AG04450 (cell line): ENCODE measurements around the gene NHSL2. TPM values are rescaled to one million over a fixed set of nuclear protein-coding genes. Genes with fewer than 3 reads are reported as not detected.

Experiments
- CTCF ChIA-PET: fragments of 300-600, 350-600 bp; formaldehyde crosslinking; extraction: SDS; loops from one replicate; lab custom pipeline; 2022; ENCODE audit warnings: antibody characterized with exemption, inconsistent platforms; lab: Charles Lee
- POLR2A ChIA-PET: fragments of 350-600 bp; formaldehyde crosslinking; extraction: SDS; loops from one replicate; lab custom pipeline; 2021; ENCODE audit warnings: antibody characterized with exemption, inconsistent platforms; lab: Yijun Ruan, JAX
- DNase-seq: peaks from one replicate; pipeline ENCODE4 v3.0.0-alpha.2; 2011; ENCODE audit warnings: low read depth, low spot score
- H3K27ac ChIP-seq: one replicate; pipeline ENCODE4 v1.5.1; 2012; ENCODE audit warnings: low read depth, low read length, control low read depth
- H3K27me3 ChIP-seq: one replicate; pipeline ENCODE4 v1.6.0; 2012; ENCODE audit warnings: low read length; ENCODE audit not compliant: control insufficient read depth, insufficient read depth
- H3K4me3 ChIP-seq: 2 replicates; pipeline ENCODE4 v1.5.1; 2011; ENCODE audit warnings: mild to moderate bottlenecking, low read depth, low read length, control low read depth
- H3K9me3 ChIP-seq: 2 replicates; pipeline ENCODE4 v1.5.1; 2012; ENCODE audit warnings: low read length; ENCODE audit not compliant: control insufficient read depth, insufficient read depth
- polyA plus RNA-seq: library from polyadenylated mRNA; depleted of rRNA; stranded (reverse); fragments of >200 nt; gene quantifications from 2 replicates; pipeline ENCODE4 v1.2.3, GENCODE V29; 2011
- TF ChIP-seq, protein P1 (sequence below): IDR thresholded peaks from 2 replicates; pipeline ENCODE4 v1.5.1; 2011; ENCODE audit warnings: low read depth, low read length, control low read depth, inconsistent platforms

The NHSL2 gene
- polyA plus RNA-seq, 1 experiment: 3.0 TPM

DNA sequence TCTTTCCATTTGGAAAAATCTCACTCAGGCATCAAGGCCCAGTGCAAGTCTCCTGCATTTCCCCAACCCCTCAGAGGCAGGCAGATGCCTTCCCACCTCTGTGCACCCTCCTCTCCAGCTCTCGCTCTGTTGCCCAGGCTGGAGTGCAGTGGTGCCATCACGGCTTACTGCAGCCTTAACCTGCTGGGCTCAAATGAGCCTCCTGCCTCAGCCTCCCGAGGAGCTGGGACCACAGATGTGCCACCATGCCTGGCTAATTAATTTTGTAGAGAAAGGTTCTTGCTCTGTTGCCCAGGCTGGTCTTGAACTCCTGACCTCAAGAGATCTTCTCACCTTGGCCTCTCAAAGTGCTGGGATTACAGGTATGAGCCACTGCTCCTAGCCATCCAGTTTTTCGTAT is 95.8 kb downstream of the NHSL2 start:
- TF ChIP-seq, protein P1, sequence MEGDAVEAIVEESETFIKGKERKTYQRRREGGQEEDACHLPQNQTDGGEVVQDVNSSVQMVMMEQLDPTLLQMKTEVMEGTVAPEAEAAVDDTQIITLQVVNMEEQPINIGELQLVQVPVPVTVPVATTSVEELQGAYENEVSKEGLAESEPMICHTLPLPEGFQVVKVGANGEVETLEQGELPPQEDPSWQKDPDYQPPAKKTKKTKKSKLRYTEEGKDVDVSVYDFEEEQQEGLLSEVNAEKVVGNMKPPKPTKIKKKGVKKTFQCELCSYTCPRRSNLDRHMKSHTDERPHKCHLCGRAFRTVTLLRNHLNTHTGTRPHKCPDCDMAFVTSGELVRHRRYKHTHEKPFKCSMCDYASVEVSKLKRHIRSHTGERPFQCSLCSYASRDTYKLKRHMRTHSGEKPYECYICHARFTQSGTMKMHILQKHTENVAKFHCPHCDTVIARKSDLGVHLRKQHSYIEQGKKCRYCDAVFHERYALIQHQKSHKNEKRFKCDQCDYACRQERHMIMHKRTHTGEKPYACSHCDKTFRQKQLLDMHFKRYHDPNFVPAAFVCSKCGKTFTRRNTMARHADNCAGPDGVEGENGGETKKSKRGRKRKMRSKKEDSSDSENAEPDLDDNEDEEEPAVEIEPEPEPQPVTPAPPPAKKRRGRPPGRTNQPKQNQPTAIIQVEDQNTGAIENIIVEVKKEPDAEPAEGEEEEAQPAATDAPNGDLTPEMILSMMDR: no peak
- ChIA-PET CTCF (no interaction called here), POLR2A (no interaction called here)
- no peaks in the 10 kb centered on the region for H3K27me3 ChIP-seq
- H3K9me3 ChIP-seq: no peaks in the 10 kb centered on the region
- no peak for DNase-seq
- no peak overlapping the region for H3K4me3 ChIP-seq
- H3K27ac ChIP-seq: no peak overlapping the region

DNA sequence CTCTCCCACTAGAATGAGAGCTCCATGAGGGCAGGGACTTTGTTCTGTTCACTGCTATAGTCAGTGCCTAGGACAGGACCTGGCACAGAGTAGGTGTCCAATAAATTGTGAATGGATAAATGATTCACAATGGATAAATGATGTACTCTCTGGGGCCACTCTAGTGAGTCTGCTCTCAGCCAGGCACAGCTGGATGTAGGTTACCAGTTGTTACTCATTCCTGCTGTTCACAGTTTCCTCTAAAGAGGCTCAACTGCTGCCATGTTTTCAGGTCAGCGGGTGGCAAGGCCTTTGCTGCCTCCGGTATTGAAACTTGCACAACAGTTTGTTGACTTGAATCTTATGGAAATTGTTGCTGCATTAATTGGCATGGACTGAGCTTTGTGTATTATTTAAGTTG is 99.1 kb downstream of the NHSL2 start:
- DNase-seq: no peak
- no peak overlapping the region for H3K27ac ChIP-seq
- peaks cover 3% of the 10 kb centered on the region for H3K27me3 ChIP-seq
- ChIA-PET POLR2A (no interaction called here), CTCF (no interaction called here)
- H3K4me3 ChIP-seq: no peak overlapping the region
- no peaks in the 10 kb centered on the region for H3K9me3 ChIP-seq
- TF ChIP-seq, protein P1: no peak

DNA sequence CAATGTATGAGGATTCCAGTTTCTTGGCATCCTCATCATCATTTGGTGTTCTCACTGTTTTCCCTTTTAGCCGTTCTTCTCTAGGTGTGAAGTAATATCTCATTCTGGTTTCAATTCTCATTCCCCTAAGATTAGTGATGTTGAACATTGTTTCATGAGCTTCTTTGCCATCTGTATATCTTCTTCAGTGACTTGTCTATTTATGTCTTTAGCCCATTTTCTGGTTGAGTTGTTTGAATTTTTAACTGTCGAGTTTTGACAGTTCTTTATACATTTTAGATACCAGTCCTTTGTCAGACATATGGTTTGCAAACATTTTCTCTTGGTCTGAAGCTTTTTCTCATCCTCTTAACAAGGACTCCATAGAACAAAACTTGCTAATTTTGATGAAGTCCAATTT is 101.1 kb downstream of the NHSL2 start:
- TF ChIP-seq, protein P1: no peak
- Histone ChIP-seq H3K9me3 (no peaks in the 10 kb centered on the region), H3K27ac (no peak overlapping the region), H3K27me3 (peaks cover 3% of the 10 kb centered on the region), H3K4me3 (no peak overlapping the region)
- no peak for DNase-seq
- ChIA-PET POLR2A (no interaction called here), CTCF (interaction anchor here (1.6 to 4.0 kb wide), 2 partner anchors 10 to 13 kb away, joined by 4 to 29 read pairs; no protein-coding TSS in a partner anchor)

DNA sequence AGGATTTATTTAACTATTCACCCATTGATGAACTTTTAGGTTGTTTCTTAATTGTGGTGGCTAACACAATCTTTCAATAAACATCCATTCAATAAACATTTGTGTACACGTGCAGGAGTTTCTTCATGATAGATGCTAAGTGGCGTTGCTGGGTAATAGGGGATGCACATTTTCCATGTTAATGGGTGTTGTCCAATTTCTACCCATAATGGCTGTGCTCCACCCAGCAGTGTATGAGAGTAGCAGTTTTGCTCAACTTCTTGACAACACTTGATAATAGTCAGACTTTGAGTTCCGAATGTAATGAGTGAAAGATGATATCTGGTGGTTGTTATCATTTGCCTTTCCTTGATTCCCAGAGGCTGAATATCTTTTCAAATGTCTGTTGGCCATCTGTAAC is 104.7 kb downstream of the NHSL2 start:
- no peak for DNase-seq
- peaks cover 3% of the 10 kb centered on the region for H3K27me3 ChIP-seq
- no peaks in the 10 kb centered on the region for H3K9me3 ChIP-seq
- no peak overlapping the region for H3K27ac ChIP-seq
- POLR2A ChIA-PET: no interaction called here
- TF ChIP-seq, protein P1: no peak
- H3K4me3 ChIP-seq: no peak overlapping the region
- CTCF ChIA-PET: interaction anchor here (4.0 kb wide), 1 partner anchor 17 kb away, joined by 29 read pairs; no protein-coding TSS in a partner anchor

DNA sequence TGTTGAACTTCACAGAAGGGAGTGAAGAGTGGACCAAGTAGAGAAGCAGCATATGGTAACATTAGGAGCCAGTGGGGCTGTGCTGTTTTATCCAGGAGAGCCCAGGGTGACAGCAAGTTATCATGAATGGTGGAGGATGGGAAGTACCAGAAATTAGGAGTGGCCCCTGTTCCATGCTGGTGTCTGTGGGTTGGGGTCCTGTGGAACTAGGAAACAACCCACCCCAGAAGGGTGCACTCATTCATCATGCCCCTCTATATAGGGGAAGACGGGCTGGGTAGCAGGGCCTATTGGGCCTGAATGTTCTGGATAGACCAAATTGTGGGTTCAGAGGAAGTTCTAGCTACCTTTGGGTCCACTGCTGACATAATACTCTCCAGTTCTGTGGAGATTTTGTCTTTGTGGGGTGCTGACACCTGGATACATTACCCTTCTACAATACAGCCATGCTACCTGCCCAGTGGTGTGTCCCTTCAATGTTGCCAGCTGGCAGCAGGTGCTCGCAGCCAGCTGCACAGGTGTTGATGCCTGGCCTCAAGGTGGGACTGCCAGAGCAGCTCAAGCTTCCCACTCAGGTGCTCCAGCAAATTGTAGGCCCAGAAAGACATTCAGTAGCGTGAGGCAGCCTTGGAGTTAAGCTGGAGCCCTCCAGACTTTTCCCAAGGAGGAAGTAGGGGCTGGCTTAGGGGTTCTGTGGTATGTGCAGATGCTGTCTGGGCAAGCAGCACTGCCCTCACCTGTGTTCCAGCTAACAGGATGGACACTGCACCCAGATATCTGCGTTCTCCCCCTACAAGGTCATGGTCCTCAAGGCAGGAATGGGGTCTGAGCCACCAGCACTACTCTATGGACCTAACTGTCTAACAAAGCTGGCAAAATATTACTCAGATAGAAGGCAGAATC is 106.5 kb downstream of the NHSL2 start:
- TF ChIP-seq, protein P1: no peak
- ChIA-PET POLR2A (interaction anchor here (1.0 kb wide), 1 partner anchor 260 kb away, joined by 4 read pairs; the partner anchor contains the start of gene RPS4X), CTCF (interaction anchor here (0.9 to 2.5 kb wide), 6 partner anchors 13 to 109 kb away, joined by 3 to 26 read pairs (median 4); no protein-coding TSS in a partner anchor)
- no peak overlapping the region for H3K27ac ChIP-seq
- no peak overlapping the region for H3K4me3 ChIP-seq
- DNase-seq: no peak
- peaks cover 3% of the 10 kb centered on the region for H3K27me3 ChIP-seq
- no peaks in the 10 kb centered on the region for H3K9me3 ChIP-seq
